Right cardiac atrium (tissue), 5 donors: ENCODE results near the gene SH3PXD2A. TPM values are rescaled to one million over a fixed set of nuclear protein-coding genes. Genes with fewer than 3 reads are reported as not detected.
A peak's percentile ranks its signal among the peaks of the same experiment; 100 is the strongest.

ENCODE experiments used
- ATAC-seq, 2 donors: fragments of 200-7000 bp; cut with Tn5 transposase; one replicate each; pipeline versions ENCODE4 v1.8.0 to v1.9.1; 2020; ENCODE audit warnings: moderate library complexity in 2 of 2, mild to moderate bottlenecking in 1 of 2
- DNase-seq, 3 donors: peaks; one replicate each; pipeline ENCODE4 v3.0.0-alpha.2; 2020
- H3K27ac ChIP-seq: one replicate; pipeline ENCODE4 v1.5.1; 2013; ENCODE audit warnings: mild to moderate bottlenecking, low read length, control low read depth, moderate library complexity
- H3K27me3 ChIP-seq: one replicate; pipeline ENCODE4 v1.6.1; 2013; ENCODE audit not compliant: control insufficient read depth, insufficient read depth
- H3K4me1 ChIP-seq: one replicate; pipeline ENCODE4 v1.6.1; 2013; ENCODE audit warnings: low read length; ENCODE audit not compliant: control insufficient read depth, insufficient read depth
- H3K4me3 ChIP-seq: one replicate; pipeline ENCODE4 v1.5.1; 2013; ENCODE audit warnings: low read length, control low read depth
- H3K9me3 ChIP-seq: one replicate; pipeline ENCODE4 v1.6.1; 2013; ENCODE audit warnings: low read length; ENCODE audit not compliant: control insufficient read depth
- WGBS: extraction: QIAGEN DNeasy Blood & Tissue Kit; methylation state at CpG from one replicate; pipeline ENCODE4 v1.1.7; 2013; 5-methylcytosine and 5-hydroxymethylcytosine counted together
- intact Hi-C, 4 donors: fragments of 100-400 bp; cut with DNase I; formaldehyde crosslinking; loops; one replicate each; pipeline versions ENCODE4 v1.11.0 to v1.14.0; 2022 to 2023
- polyA plus RNA-seq: library from polyadenylated mRNA; stranded (reverse); fragments of 200-250 nt; gene quantifications from one replicate; pipeline ENCODE4 v1.2.3, GENCODE V29; 2013
- total RNA-seq, 4 donors: library from RNA; stranded (reverse); fragmentation: NEBNext Ultra II Directional; extraction: Animal tissue kit (Norgen Biotek cat#: 25700); gene quantifications; one replicate each; pipeline ENCODE4 v1.2.1, GENCODE V29; 2021
- donor health status: healthy with polysubstance abuse.
- donor health status: DM: no; HTN: yes; CAD: no.
- donor health status: DM: no; HTN: no; CAD: no.
- donor health status: DM: no; HTN: yes; CAD: no; lungs with severe emphysema.
- donor health status: DM: yes; HTN: yes; CAD: no.

Gene SH3PXD2A
- total and polyA plus RNA-seq, 5 donors = 13.5 to 31.7 (median 30.9) TPM

GRCh38 chr10:103719036-103719435 lies 136.3 kb downstream of the SH3PXD2A start:
- H3K4me1 ChIP-seq = no peaks in the 10 kb centered on the region
- ATAC-seq (no peak), DNase-seq (peak in 2 of 3 donors; percentile 2 to 41)
- WGBS = 89% methylated on average over 5 of the region's 5 CpGs
- intact Hi-C loops = no loop called here
- no peak overlapping the region for H3K4me3 ChIP-seq
- H3K27ac ChIP-seq = no peak overlapping the region
- H3K9me3 ChIP-seq = no peaks in the 10 kb centered on the region
- H3K27me3 ChIP-seq = no peaks in the 10 kb centered on the region

- 98% methylated on average over 4 of the region's 4 CpGs for WGBS
- no peaks in the 10 kb centered on the region for H3K27me3 ChIP-seq
- intact Hi-C loops = no loop called here
- H3K4me1 ChIP-seq = no peaks in the 10 kb centered on the region
- H3K9me3 ChIP-seq = no peaks in the 10 kb centered on the region
- H3K4me3 ChIP-seq = no peak overlapping the region
- DNase-seq = peak in 1 of 3 donors; percentile 38
- ATAC-seq = no peak
- no peak overlapping the region for H3K27ac ChIP-seq
These were observed 137.1 kb downstream of the SH3PXD2A start for GRCh38 chr10:103718247-103718620.

GRCh38 chr10:103717341-103718246 lies 137.8 kb downstream of the SH3PXD2A start:
- no peaks in the 10 kb centered on the region for H3K27me3 ChIP-seq
- no peak overlapping the region for H3K27ac ChIP-seq
- H3K4me3 ChIP-seq = no peak overlapping the region
- peak in 2 of 3 donors; percentile 9 to 31 for DNase-seq
- no peaks in the 10 kb centered on the region for H3K9me3 ChIP-seq
- no peaks in the 10 kb centered on the region for H3K4me1 ChIP-seq
- 78% methylated on average over 11 of the region's 11 CpGs for WGBS
- intact Hi-C loops = no loop called here
- ATAC-seq = no peak

GRCh38 chr10:103716206-103717160 lies 138.9 kb downstream of the SH3PXD2A start:
- H3K4me1 ChIP-seq = no peaks in the 10 kb centered on the region
- intact Hi-C loops = no loop called here
- DNase-seq (peak in 2 of 3 donors; percentile 40 to 44), ATAC-seq (no peak)
- no peaks in the 10 kb centered on the region for H3K9me3 ChIP-seq
- no peak overlapping the region for H3K27ac ChIP-seq
- WGBS = 77% methylated on average over 11 of the region's 11 CpGs
- no peak overlapping the region for H3K4me3 ChIP-seq
- H3K27me3 ChIP-seq = no peaks in the 10 kb centered on the region

GRCh38 chr10:103715430-103715829 lies 139.9 kb downstream of the SH3PXD2A start:
- DNase-seq (peak in 2 of 3 donors; percentile 18 to 21), ATAC-seq (no peak)
- intact Hi-C loops = no loop called here
- Histone ChIP-seq H3K9me3 (no peaks in the 10 kb centered on the region), H3K27ac (no peak overlapping the region), H3K27me3 (no peaks in the 10 kb centered on the region), H3K4me1 (no peaks in the 10 kb centered on the region), H3K4me3 (no peak overlapping the region)
- 70% methylated on average over 8 of the region's 8 CpGs for WGBS

GRCh38 chr10:103714232-103714891 lies 141.0 kb downstream of the SH3PXD2A start:
- H3K4me1 ChIP-seq = no peaks in the 10 kb centered on the region
- no peak overlapping the region for H3K4me3 ChIP-seq
- no peak overlapping the region for H3K27ac ChIP-seq
- H3K9me3 ChIP-seq = no peaks in the 10 kb centered on the region
- 83% methylated on average over 7 of the region's 7 CpGs for WGBS
- intact Hi-C loops = loop anchor here in 1 of 4 donors (5.0 kb wide), 1 partner anchor 143 kb away; the partner anchor contains the start of gene SH3PXD2A
- ATAC-seq (no peak), DNase-seq (peak in 1 of 3 donors; percentile 19)
- H3K27me3 ChIP-seq = no peaks in the 10 kb centered on the region

- DNase-seq (peak in 2 of 3 donors; percentile 30 to 42), ATAC-seq (no peak)
- no peaks in the 10 kb centered on the region for H3K9me3 ChIP-seq
- intact Hi-C loops = loop anchor here (1.0 to 5.0 kb wide), 3 partner anchors 144 to 146 kb away; partner anchors contain the start of gene SH3PXD2A (in 1 of the 4)
- WGBS = 88% methylated on average over 4 of the region's 4 CpGs
- no peaks in the 10 kb centered on the region for H3K4me1 ChIP-seq
- H3K27ac ChIP-seq = no peak overlapping the region
- no peak overlapping the region for H3K4me3 ChIP-seq
- H3K27me3 ChIP-seq = no peaks in the 10 kb centered on the region
These were observed 141.7 kb downstream of the SH3PXD2A start for GRCh38 chr10:103713676-103714075.

- no peak overlapping the region for H3K4me3 ChIP-seq
- H3K4me1 ChIP-seq = no peaks in the 10 kb centered on the region
- peak; percentile 66 to 83 for ATAC-seq
- H3K9me3 ChIP-seq = no peaks in the 10 kb centered on the region
- no peak overlapping the region for H3K27ac ChIP-seq
- intact Hi-C loops = loop anchor here (1.0 to 5.0 kb wide), 3 partner anchors 144 to 146 kb away; partner anchors contain the start of gene SH3PXD2A (in 1 of the 4)
- no peaks in the 10 kb centered on the region for H3K27me3 ChIP-seq
- WGBS = 14% methylated on average over 8 of the region's 8 CpGs
- peak; percentile 75 to 93 (median 86) for DNase-seq
These were observed 142.4 kb downstream of the SH3PXD2A start for GRCh38 chr10:103712898-103713498.

GRCh38 chr10:103712146-103712545 lies 143.2 kb downstream of the SH3PXD2A start:
- 77% methylated on average over 5 of the region's 5 CpGs for WGBS
- intact Hi-C loops = loop anchor here in 3 of 4 donors (2.0 to 5.0 kb wide), 2 partner anchors 145 to 147 kb away; partner anchors contain the start of gene SH3PXD2A (in 1 of the 3)
- DNase-seq (peak in 1 of 3 donors; percentile 24), ATAC-seq (no peak)
- no peak overlapping the region for H3K4me3 ChIP-seq
- H3K9me3 ChIP-seq = no peaks in the 10 kb centered on the region
- H3K4me1 ChIP-seq = peaks cover 3% of the 10 kb centered on the region
- H3K27me3 ChIP-seq = no peaks in the 10 kb centered on the region
- H3K27ac ChIP-seq = no peak overlapping the region
